Neural progenitor cell (in vitro differentiated cells): Measurements from ENCODE around the gene ATG10. TPM values are rescaled to one million over a fixed set of nuclear protein-coding genes. Genes with fewer than 3 reads are reported as not detected.

Experiments
- DNase-seq: peaks from one replicate; pipeline ENCODE4 v3.0.0-alpha.2; 2016; ENCODE audit warnings: low spot score
- H2AFZ ChIP-seq: fragments of 200-600 bp; sonication (generic); replicated peaks from 2 replicates; pipeline ENCODE4 v1.6.1; 2016; ENCODE audit warnings: antibody characterized with exemption
- H3F3A ChIP-seq: fragments of 200-600 bp; sonication (generic); 2 replicates; pipeline ENCODE4 v1.6.1; 2016; ENCODE audit warnings: antibody characterized with exemption, low read depth
- H3K27ac ChIP-seq: fragments of 200-600 bp; sonication (generic); 2 replicates; pipeline ENCODE4 v1.5.1; 2016; ENCODE audit warnings: mild to moderate bottlenecking
- H3K27me3 ChIP-seq: fragments of 200-600 bp; sonication (generic); 2 replicates; pipeline ENCODE4 v1.6.1; 2016; ENCODE audit warnings: mild to moderate bottlenecking, moderate library complexity
- H3K36me3 ChIP-seq: fragments of 200-600 bp; sonication (generic); 2 replicates; pipeline ENCODE4 v1.5.1; 2016
- H3K4me1 ChIP-seq: fragments of 200-600 bp; sonication (generic); 2 replicates; pipeline ENCODE4 v1.6.1; 2016; ENCODE audit warnings: mixed run types
- H3K4me2 ChIP-seq: fragments of 200-600 bp; sonication (generic); 2 replicates; pipeline ENCODE4 v1.6.1; 2016
- H3K4me3 ChIP-seq: fragments of 200-600 bp; sonication (generic); 2 replicates; pipeline ENCODE4 v1.5.1; 2016
- H3K79me2 ChIP-seq: fragments of 200-600 bp; sonication (generic); 2 replicates; pipeline ENCODE4 v1.6.1; 2016; ENCODE audit warnings: low read depth
- H3K9ac ChIP-seq: fragments of 200-600 bp; sonication (generic); 2 replicates; pipeline ENCODE4 v1.6.1; 2016
- H3K9me3 ChIP-seq: fragments of 200-600 bp; sonication (generic); 2 replicates; pipeline ENCODE4 v1.5.1; 2016; ENCODE audit warnings: low read depth
- H4K20me1 ChIP-seq: fragments of 200-600 bp; sonication (generic); 2 replicates; pipeline ENCODE4 v1.6.1; 2016; ENCODE audit warnings: low read depth
- H3K27ac Mint-ChIP-seq: 3 replicates; pipeline ENCODE4 v1.8.0; 2021; ENCODE audit warnings: mixed read lengths
- H3K27me3 Mint-ChIP-seq: 2 replicates; pipeline ENCODE4 v1.8.0; 2022; ENCODE audit warnings: low read depth, mild to moderate bottlenecking, inconsistent platforms, moderate library complexity, mixed read lengths; ENCODE audit not compliant: insufficient read depth
- H3K36me3 Mint-ChIP-seq: 3 replicates; pipeline ENCODE4 v1.8.0; 2021; ENCODE audit warnings: mixed read lengths
- H3K4me1 Mint-ChIP-seq: 3 replicates; pipeline ENCODE4 v1.8.0; 2021; ENCODE audit warnings: mixed read lengths
- H3K4me3 Mint-ChIP-seq: 3 replicates; pipeline ENCODE4 v1.8.0; 2021; ENCODE audit warnings: mild to moderate bottlenecking, moderate library complexity, mixed read lengths
- H3K9me3 Mint-ChIP-seq: 3 replicates; pipeline ENCODE4 v1.8.0; 2020; ENCODE audit warnings: mixed read lengths
- CTCF ChIP-seq: fragments of 200-600 bp; sonication (generic); IDR thresholded peaks from 2 replicates; pipeline ENCODE4 v1.5.1; 2017; ENCODE audit warnings: antibody characterized with exemption, mild to moderate bottlenecking
- EZH2 ChIP-seq: fragments of 200-600 bp; sonication (generic); IDR thresholded peaks from 2 replicates; pipeline ENCODE4 v1.6.1; 2017; ENCODE audit warnings: antibody characterized with exemption, mild to moderate bottlenecking, moderate library complexity
- EZH2phosphoT487 ChIP-seq: fragments of 200-600 bp; sonication (generic); IDR thresholded peaks from 2 replicates; pipeline ENCODE4 v1.6.1; 2017; ENCODE audit warnings: antibody characterized with exemption
- total RNA-seq: library from RNA; depleted of rRNA; stranded (reverse); fragments of >200 nt; gene quantifications from 2 replicates; pipeline ENCODE4 v1.2.3, GENCODE V29; 2015; ENCODE audit warnings: low replicate concordance

Gene ATG10
- total RNA-seq, 1 donor from 2014 or later, result 13.4 TPM

GRCh38 chr5:81925009-81925408 lies 46.8 kb upstream of the ATG10 start:
- no peak overlapping the region for H3K27ac ChIP-seq
- Mint-ChIP-seq H3K4me1 (peaks cover 7% of the 10 kb centered on the region), H3K27ac (no peak overlapping the region)

GRCh38 chr5:81925981-81926380 lies 45.8 kb upstream of the ATG10 start:
- Histone ChIP-seq H3K4me1 (peaks cover 25% of the 10 kb centered on the region), H3K4me3 (no peak overlapping the region), H3K4me2 (no peak overlapping the region), H4K20me1 (no peaks in the 10 kb centered on the region), H2AFZ (no peak overlapping the region), H3K9me3 (no peaks in the 10 kb centered on the region), H3K27ac (no peak overlapping the region), H3K36me3 (no peaks in the 10 kb centered on the region), H3K27me3 (no peaks in the 10 kb centered on the region), H3K9ac (no peak overlapping the region), H3F3A (no peaks in the 10 kb centered on the region), H3K79me2 (no peaks in the 10 kb centered on the region)
- DNase-seq, result no peak
- TF ChIP-seq CTCF (no peak), EZH2 (no peak)
- Mint-ChIP-seq H3K4me1 (peaks cover 7% of the 10 kb centered on the region), H3K4me3 (no peak overlapping the region), H3K9me3 (peaks cover 5% of the 10 kb centered on the region), H3K27ac (peak overlapping the region; percentile 15), H3K36me3 (no peaks in the 10 kb centered on the region), H3K27me3 (peaks cover 2% of the 10 kb centered on the region)

More at GRCh38 chr5:81925009-81925408, 46.8 kb upstream of the ATG10 start:
- no peaks in the 10 kb centered on the region for H4K20me1 ChIP-seq
- H3K4me2 ChIP-seq, result no peak overlapping the region
- no peak overlapping the region for H3K4me3 ChIP-seq
- no peaks in the 10 kb centered on the region for H3K9me3 ChIP-seq
- no peak for DNase-seq
- no peak overlapping the region for H3K9ac ChIP-seq
- H3K27me3 ChIP-seq, result no peaks in the 10 kb centered on the region
- TF ChIP-seq CTCF (no peak), EZH2phosphoT487 (no peak), EZH2 (no peak)
- H3F3A ChIP-seq, result no peaks in the 10 kb centered on the region
- Mint-ChIP-seq H3K4me3 (no peak overlapping the region), H3K36me3 (no peaks in the 10 kb centered on the region), H3K27me3 (peaks cover 2% of the 10 kb centered on the region), H3K9me3 (peaks cover 5% of the 10 kb centered on the region)
- no peaks in the 10 kb centered on the region for H3K79me2 ChIP-seq
- H2AFZ ChIP-seq, result no peak overlapping the region
- H3K4me1 ChIP-seq, result peaks cover 25% of the 10 kb centered on the region
- H3K36me3 ChIP-seq, result no peaks in the 10 kb centered on the region

- H3K27me3 Mint-ChIP-seq, result peaks cover 5% of the 10 kb centered on the region
- H3K9me3 ChIP-seq, result no peaks in the 10 kb centered on the region
- no peak overlapping the region for H3K4me3 Mint-ChIP-seq
- H3K27ac ChIP-seq, result no peak overlapping the region
- H4K20me1 ChIP-seq, result no peaks in the 10 kb centered on the region
- no peak overlapping the region for H2AFZ ChIP-seq
- H3K4me3 ChIP-seq, result no peak overlapping the region
- no peak for DNase-seq
- H3K9me3 Mint-ChIP-seq, result peaks cover 6% of the 10 kb centered on the region
- H3K4me1 ChIP-seq, result no peaks in the 10 kb centered on the region
- no peaks in the 10 kb centered on the region for H3K36me3 Mint-ChIP-seq
- H3K4me1 Mint-ChIP-seq, result no peaks in the 10 kb centered on the region
- H3K79me2 ChIP-seq, result no peaks in the 10 kb centered on the region
- H3K9ac ChIP-seq, result no peak overlapping the region
- H3K4me2 ChIP-seq, result no peak overlapping the region
- no peaks in the 10 kb centered on the region for H3K27me3 ChIP-seq
- no peaks in the 10 kb centered on the region for H3F3A ChIP-seq
- TF ChIP-seq EZH2, result no peak
- TF ChIP-seq CTCF, result no peak
- no peak for TF ChIP-seq EZH2phosphoT487
- H3K27ac Mint-ChIP-seq, result no peak overlapping the region
- no peaks in the 10 kb centered on the region for H3K36me3 ChIP-seq
These were observed 35.8 kb upstream of the ATG10 start for GRCh38 chr5:81936066-81936465.
